Ovary (tissue), 9 donors: ENCODE data around the gene CGB7. TPM values are rescaled to one million over a fixed set of nuclear protein-coding genes. Genes with fewer than 3 reads are reported as not detected.
A peak's percentile ranks its signal among the peaks of the same experiment; 100 is the strongest.

Experiments
- DNase-seq, 5 donors: peaks; one replicate each; pipeline ENCODE4 v3.0.0-alpha.2; 2019 to 2020
- H3K27ac ChIP-seq, 2 donors: fragments of 200-600 bp; one replicate each; pipeline versions ENCODE4 v1.5.1 to v1.8.0; 2019 to 2022
- H3K27me3 ChIP-seq: fragments of 200-600 bp; one replicate; pipeline ENCODE4 v1.8.0; 2022
- H3K36me3 ChIP-seq: fragments of 200-600 bp; sonication (generic); one replicate; pipeline ENCODE4 v1.5.1; 2019
- H3K4me1 ChIP-seq: one replicate; pipeline ENCODE4 v1.8.1; 2013; ENCODE audit warnings: mild to moderate bottlenecking, moderate library complexity; ENCODE audit not compliant: insufficient read depth
- H3K4me3 ChIP-seq: fragments of 200-600 bp; sonication (generic); one replicate; pipeline ENCODE4 v1.5.1; 2017
- H3K9me3 ChIP-seq, 2 donors: fragments of 200-600 bp in 1 of 2; sonication (generic) in 1 of 2; one replicate each; pipeline versions ENCODE4 v1.5.1 to v1.8.1; 2013 to 2019; ENCODE audit warnings: mild to moderate bottlenecking in 1 of 2, moderate library complexity in 1 of 2
- EP300 ChIP-seq: sonication (generic); formaldehyde crosslinking; IDR thresholded peaks from one replicate; pipeline ENCODE4 v1.6.1; 2017; ENCODE audit warnings: antibody characterized with exemption
- POLR2A ChIP-seq: fragments of 450-650 bp; IDR thresholded peaks from one replicate; pipeline ENCODE4 v1.6.1; 2017; ENCODE audit warnings: antibody characterized with exemption, mild to moderate bottlenecking, moderate library complexity
- WGBS, 3 donors: extraction: QIAGEN DNeasy Blood & Tissue Kit in 1 of 3; methylation state at CpG; one replicate each; pipeline versions ENCODE4 v1.1.5 to v1.1.7; 2013 to 2017; 5-methylcytosine and 5-hydroxymethylcytosine counted together
- intact Hi-C, 4 donors: fragments of 100-400 bp; cut with DNase I; formaldehyde crosslinking; loops; one replicate each; pipeline versions ENCODE4 v1.11.0 to v1.15.1; 2022 to 2023
- polyA plus RNA-seq, 2 donors: library from polyadenylated mRNA; stranded (reverse); fragments of 200-250 nt in 1 of 2; fragments of 350-450 nt in 1 of 2; fragmentation: Illumina TruSeq in 1 of 2; extraction: RNeasy Lipid Tissue Mini Kit (QIAGEN cat#74804) in 1 of 2; gene quantifications; one replicate each; pipeline ENCODE4 v1.2.3, GENCODE V29; 2013 to 2014
- total RNA-seq, 7 donors: library from RNA; depleted of rRNA in 2 of 7; stranded (reverse); fragments of >200 nt in 2 of 7; fragmentation: NEBNext Ultra II Directional in 3 of 7; extraction: Animal tissue kit (Norgen Biotek cat#: 25700) in 3 of 7; gene quantifications; one replicate each; pipeline versions ENCODE4 v1.1.0 to v1.2.4, GENCODE V29; 2016 to 2023
- TF ChIP-seq, protein P1 (sequence below), 3 donors: fragments of 450-650 bp in 2 of 3; fragments of 200-600 bp in 1 of 3; IDR thresholded peaks; one replicate each; pipeline versions ENCODE4 v1.5.1 to v1.8.0; 2016 to 2022; ENCODE audit warnings: antibody characterized with exemption in 3 of 3, mild to moderate bottlenecking in 1 of 3
- donor health status: DM: no; HTN: no; CAD: no; lungs with moderate emphysema.
- donor health status: DM: no; HTN: no; CAD: no.
- donor health status: Bipolar disorder and iron deficiency.
- donor health status: DM: yes; HTN: yes; CAD: no.
- donor health status: DM: no; HTN: no; CAD: no.
- donor health status: DM: yes; HTN: yes; CAD: no.

The CGB7 gene
- total and polyA plus RNA-seq, 9 donors, result 0.15 TPM; not detected in 8

DNA sequence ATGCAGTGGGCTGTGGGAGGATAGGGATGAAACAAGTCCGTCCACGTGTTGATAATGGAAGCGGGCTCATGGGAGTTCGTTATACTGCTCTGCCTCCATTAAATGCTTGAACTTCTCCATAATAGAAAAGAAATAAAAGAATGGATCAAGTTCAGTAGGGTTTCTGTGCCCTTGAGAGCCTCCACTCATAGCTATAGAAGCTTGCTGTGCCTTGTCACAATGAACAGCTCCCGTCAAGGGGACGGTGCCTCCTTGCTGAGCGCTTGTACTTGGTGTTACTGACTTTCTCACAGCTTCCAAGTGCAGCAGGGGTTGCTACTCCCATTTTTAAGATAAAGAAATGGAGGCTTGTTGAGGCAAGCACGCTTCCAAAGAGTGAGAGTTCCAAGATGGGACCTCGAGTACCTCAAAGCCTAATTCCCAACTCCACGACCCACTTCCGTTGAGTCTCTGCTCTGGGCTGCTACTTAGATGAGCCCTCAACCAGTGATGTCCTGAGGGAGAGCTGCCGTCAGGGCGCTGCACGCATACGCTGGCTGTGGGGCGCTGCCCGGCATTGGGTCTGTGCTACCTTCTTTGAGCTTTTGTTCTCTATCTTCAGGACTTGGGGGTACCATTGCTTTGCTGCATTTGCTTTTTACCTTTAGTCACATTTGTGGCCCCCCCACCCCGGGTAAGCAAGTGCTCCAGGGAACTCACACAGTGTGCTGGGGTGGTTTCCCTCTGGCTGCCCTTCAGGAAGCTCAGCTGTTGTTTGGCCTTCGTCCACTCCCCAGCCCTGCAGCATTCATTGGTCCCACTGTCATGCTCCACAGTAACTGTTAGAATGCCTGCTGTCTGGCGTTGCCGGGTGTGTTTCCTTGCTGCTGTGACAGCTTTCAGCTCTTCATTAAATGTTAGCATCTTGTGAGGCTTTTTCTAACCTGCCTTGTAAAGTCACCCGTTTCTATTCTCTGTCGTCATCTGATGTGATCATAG, 37.2 kb upstream of the CGB7 start:
- TF ChIP-seq POLR2A (no peak), EP300 (no peak)
- TF ChIP-seq, protein P1, sequence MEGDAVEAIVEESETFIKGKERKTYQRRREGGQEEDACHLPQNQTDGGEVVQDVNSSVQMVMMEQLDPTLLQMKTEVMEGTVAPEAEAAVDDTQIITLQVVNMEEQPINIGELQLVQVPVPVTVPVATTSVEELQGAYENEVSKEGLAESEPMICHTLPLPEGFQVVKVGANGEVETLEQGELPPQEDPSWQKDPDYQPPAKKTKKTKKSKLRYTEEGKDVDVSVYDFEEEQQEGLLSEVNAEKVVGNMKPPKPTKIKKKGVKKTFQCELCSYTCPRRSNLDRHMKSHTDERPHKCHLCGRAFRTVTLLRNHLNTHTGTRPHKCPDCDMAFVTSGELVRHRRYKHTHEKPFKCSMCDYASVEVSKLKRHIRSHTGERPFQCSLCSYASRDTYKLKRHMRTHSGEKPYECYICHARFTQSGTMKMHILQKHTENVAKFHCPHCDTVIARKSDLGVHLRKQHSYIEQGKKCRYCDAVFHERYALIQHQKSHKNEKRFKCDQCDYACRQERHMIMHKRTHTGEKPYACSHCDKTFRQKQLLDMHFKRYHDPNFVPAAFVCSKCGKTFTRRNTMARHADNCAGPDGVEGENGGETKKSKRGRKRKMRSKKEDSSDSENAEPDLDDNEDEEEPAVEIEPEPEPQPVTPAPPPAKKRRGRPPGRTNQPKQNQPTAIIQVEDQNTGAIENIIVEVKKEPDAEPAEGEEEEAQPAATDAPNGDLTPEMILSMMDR (IDR thresholded peaks at IDR 0.05), result no peak
- intact Hi-C loops, result loop anchor here in 3 of 4 donors (5.0 to 10.0 kb wide), 4 partner anchors 50 to 120 kb away; no protein-coding TSS in a partner anchor
- no peaks in the 10 kb centered on the region for H3K36me3 ChIP-seq
- no peaks in the 10 kb centered on the region for H3K9me3 ChIP-seq
- H3K4me1 ChIP-seq, result no peaks in the 10 kb centered on the region
- H3K4me3 ChIP-seq, result no peak overlapping the region
- H3K27ac ChIP-seq, result no peak overlapping the region
- H3K27me3 ChIP-seq, result no peaks in the 10 kb centered on the region
- DNase-seq, result no peak
- 53 to 66% (median 54%) methylated on average over 23 of the region's 23 CpGs for WGBS, 3 donors

DNA sequence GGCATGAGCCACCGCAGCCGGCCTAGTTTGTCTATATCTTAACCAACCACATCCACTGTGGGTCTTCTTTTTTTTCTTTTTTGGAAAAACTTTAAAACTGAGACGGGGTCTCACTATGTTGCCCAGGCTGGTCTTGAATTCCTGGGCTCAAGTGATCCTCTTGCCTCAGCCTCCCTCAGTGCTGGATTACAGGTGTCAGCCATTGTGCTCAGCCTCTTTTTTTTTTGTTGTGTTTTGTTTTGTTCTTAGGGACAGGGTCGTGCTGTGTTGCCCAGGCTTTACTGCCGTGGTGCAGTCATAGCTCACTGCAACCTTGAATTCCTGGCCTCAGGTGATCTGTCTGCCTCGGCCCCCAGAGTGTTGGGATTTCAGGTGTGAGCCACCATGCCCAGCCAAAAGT, 35.1 kb upstream of the CGB7 start:
- Histone ChIP-seq H3K36me3 (no peaks in the 10 kb centered on the region), H3K27me3 (no peaks in the 10 kb centered on the region), H3K4me1 (no peaks in the 10 kb centered on the region), H3K9me3 (no peaks in the 10 kb centered on the region), H3K4me3 (no peak overlapping the region), H3K27ac (no peak overlapping the region)
- WGBS, 3 donors, result 83 to 84% (median 84%) methylated on average over 6 of the region's 6 CpGs
- intact Hi-C loops, result loop anchor here in 2 of 4 donors (10.0 kb wide), 2 partner anchors 52 to 122 kb away; no protein-coding TSS in a partner anchor
- DNase-seq, result no peak
- TF ChIP-seq POLR2A (no peak), EP300 (no peak)
- TF ChIP-seq, protein P1 (IDR thresholded peaks at IDR 0.05), result no peak

DNA sequence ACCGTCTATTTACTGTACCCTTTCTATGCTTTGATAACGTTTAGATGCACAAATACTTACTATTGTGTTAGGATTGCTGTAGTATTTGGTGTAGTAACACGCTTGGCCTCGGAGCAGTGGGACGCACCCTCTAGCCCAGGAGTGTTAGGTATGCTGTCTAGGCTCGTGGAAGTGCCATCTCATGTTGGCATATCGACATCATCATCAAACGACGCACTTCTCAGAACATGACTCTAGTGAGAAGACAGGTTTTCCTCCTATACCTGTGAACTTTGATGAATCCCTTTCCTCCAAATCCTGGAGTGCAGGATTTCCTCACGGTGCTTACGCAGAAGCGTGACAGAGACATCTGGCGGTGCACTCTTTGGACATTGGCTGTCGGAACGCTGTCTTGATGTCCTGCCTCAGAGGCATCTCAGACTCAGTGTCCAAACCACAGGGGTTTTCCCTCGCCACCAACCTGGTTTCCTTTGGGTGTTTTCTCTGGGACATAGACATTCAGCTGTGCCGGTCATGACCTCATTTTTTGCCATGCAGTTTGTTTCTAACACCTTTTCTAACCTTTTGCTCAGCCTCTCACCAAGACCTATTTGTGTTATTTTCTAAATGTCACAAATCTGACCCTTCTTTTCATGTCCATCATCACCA, 34.0 kb upstream of the CGB7 start:
- Histone ChIP-seq H3K4me1 (peaks cover 4% of the 10 kb centered on the region), H3K27ac (no peak overlapping the region), H3K27me3 (no peaks in the 10 kb centered on the region), H3K4me3 (no peak overlapping the region), H3K9me3 (no peaks in the 10 kb centered on the region), H3K36me3 (no peaks in the 10 kb centered on the region)
- 86 to 90% (median 87%) methylated on average over 17 of the region's 17 CpGs for WGBS, 3 donors
- DNase-seq, result no peak
- intact Hi-C loops, result loop anchor here in 2 of 4 donors (10.0 kb wide), 2 partner anchors 53 to 123 kb away; no protein-coding TSS in a partner anchor
- TF ChIP-seq POLR2A, result no peak
- TF ChIP-seq, protein P1 (IDR thresholded peaks at IDR 0.05), result no peak
- no peak for TF ChIP-seq EP300

DNA sequence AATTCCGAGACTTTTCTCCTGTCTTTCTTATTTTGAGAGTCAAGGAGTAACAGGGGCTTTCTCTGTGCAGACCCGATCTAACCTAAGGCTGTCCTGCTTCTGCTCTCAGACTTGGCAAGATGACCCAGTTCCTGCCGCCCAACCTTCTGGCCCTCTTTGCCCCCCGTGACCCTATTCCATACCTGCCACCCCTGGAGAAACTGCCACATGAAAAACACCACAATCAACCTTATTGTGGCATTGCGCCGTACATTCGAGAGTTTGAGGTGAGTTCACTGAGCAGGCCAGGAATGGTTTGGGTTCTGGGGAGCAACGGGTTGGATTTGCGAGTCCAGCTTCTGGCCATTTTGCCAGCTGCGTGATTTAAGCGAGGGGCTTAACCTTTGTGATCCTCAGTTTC, 28.7 kb upstream of the CGB7 start:
- no peak for DNase-seq
- H3K4me3 ChIP-seq, result peak overlapping the region; percentile 63
- no peaks in the 10 kb centered on the region for H3K36me3 ChIP-seq
- no peaks in the 10 kb centered on the region for H3K27me3 ChIP-seq
- H3K9me3 ChIP-seq, result no peaks in the 10 kb centered on the region
- TF ChIP-seq EP300 (no peak), POLR2A (no peak)
- TF ChIP-seq, protein P1 (IDR thresholded peaks at IDR 0.05), result no peak
- intact Hi-C loops, result no loop called here
- H3K4me1 ChIP-seq, result peaks cover 10% of the 10 kb centered on the region
- H3K27ac ChIP-seq, result no peak overlapping the region
- 23 to 41% (median 23%) methylated on average over 11 of the region's 11 CpGs for WGBS, 3 donors
